Osteoblast (primary cell): ENCODE measurements around the gene TBC1D2B. TPM values are rescaled to one million over a fixed set of nuclear protein-coding genes. Genes with fewer than 3 reads are reported as not detected.
"Not testable (repeated sequence)": the region's sequence is repeated elsewhere in the genome, so short reads cannot be mapped to it uniquely, and the experiment has no call there.

ENCODE experiments used
- DNase-seq: peaks from one replicate; pipeline ENCODE4 v3.0.0; 2011; ENCODE audit warnings: low spot score, mixed read lengths; ENCODE audit not compliant: insufficient read length; ENCODE audit errors: missing footprints
- H2AFZ ChIP-seq: 2 replicates; pipeline ENCODE4 v1.6.0; 2011; ENCODE audit warnings: mild to moderate bottlenecking, low read length
- H3K27ac ChIP-seq: 2 replicates; pipeline ENCODE4 v1.5.1; 2011; ENCODE audit warnings: mild to moderate bottlenecking, low read depth, low read length, moderate library complexity
- H3K27me3 ChIP-seq: 2 replicates; pipeline ENCODE4 v1.6.0; 2012; ENCODE audit warnings: mild to moderate bottlenecking, control low read depth, inconsistent platforms, low read length, moderate library complexity; ENCODE audit not compliant: insufficient read depth
- H3K36me3 ChIP-seq: 2 replicates; pipeline ENCODE4 v1.5.1; 2011; ENCODE audit warnings: mild to moderate bottlenecking, low read length, control low read depth, moderate library complexity; ENCODE audit not compliant: insufficient read depth
- H3K4me1 ChIP-seq: 2 replicates; pipeline ENCODE4 v1.5.1; 2011; ENCODE audit warnings: mild to moderate bottlenecking, low read length, control low read depth, moderate library complexity; ENCODE audit not compliant: insufficient read depth
- H3K4me2 ChIP-seq: 2 replicates; pipeline ENCODE4 v1.6.0; 2011; ENCODE audit warnings: mild to moderate bottlenecking, low read length; ENCODE audit not compliant: insufficient read depth
- H3K4me3 ChIP-seq: fragments of 200-600 bp; sonication (generic); 3 replicates; pipeline ENCODE4 v1.5.1; 2012; ENCODE audit warnings: mild to moderate bottlenecking, low read length, inconsistent platforms; ENCODE audit not compliant: insufficient read depth
- H3K79me2 ChIP-seq: 2 replicates; pipeline ENCODE4 v1.6.0; 2012; ENCODE audit warnings: mild to moderate bottlenecking, low read length, control low read depth, inconsistent platforms; ENCODE audit not compliant: insufficient read depth
- H3K9me3 ChIP-seq: 2 replicates; pipeline ENCODE4 v1.5.1; 2011; ENCODE audit warnings: low read depth, low read length, control low read depth
- H4K20me1 ChIP-seq: 2 replicates; pipeline ENCODE4 v1.6.0; 2012; ENCODE audit warnings: mild to moderate bottlenecking, low read length, control low read depth; ENCODE audit not compliant: insufficient read depth
- CTCF ChIP-seq: IDR thresholded peaks from 2 replicates; pipeline ENCODE4 v1.5.1; 2011; ENCODE audit warnings: mild to moderate bottlenecking, low read depth, low read length, moderate library complexity; ENCODE audit errors: extremely low read depth
- total RNA-seq: library from RNA; depleted of rRNA; stranded (reverse); fragments of >200 nt; gene quantifications from 2 replicates; pipeline ENCODE4 v1.2.3, GENCODE V29; 2012

TBC1D2B gene
- total RNA-seq, 1 donor, result 58.3 TPM

DNA sequence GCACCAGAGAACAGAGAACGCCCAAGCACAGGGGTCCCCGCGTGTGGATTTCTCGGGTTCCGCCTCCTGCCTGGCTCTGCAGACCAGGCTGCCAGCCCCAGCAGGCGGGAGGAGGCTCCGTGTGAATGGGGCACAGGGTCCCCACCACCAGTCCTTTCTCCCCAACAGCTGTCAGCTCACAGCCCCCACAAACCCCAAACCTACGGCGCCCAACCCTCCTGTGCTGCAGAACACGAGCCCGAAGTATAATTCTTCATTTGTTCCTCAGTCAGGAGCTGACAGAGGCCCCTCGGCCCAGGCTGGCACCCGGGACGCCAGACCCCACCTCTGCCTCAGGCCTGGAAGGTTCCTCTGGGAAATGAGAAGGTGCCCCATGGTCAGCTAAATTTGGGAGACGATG lies 78.0 kb downstream of the TBC1D2B start:
- peaks cover 8% of the 10 kb centered on the region for H3K4me1 ChIP-seq
- peaks cover 14% of the 10 kb centered on the region for H4K20me1 ChIP-seq
- TF ChIP-seq CTCF, result no peak
- no peak overlapping the region for H2AFZ ChIP-seq
- no peaks in the 10 kb centered on the region for H3K27me3 ChIP-seq
- peaks cover 2% of the 10 kb centered on the region for H3K79me2 ChIP-seq
- no peak for DNase-seq
- H3K36me3 ChIP-seq, result peaks cover 46% of the 10 kb centered on the region
- no peak overlapping the region for H3K27ac ChIP-seq
- no peaks in the 10 kb centered on the region for H3K9me3 ChIP-seq
- no peak overlapping the region for H3K4me2 ChIP-seq
- H3K4me3 ChIP-seq, result no peak overlapping the region

DNA sequence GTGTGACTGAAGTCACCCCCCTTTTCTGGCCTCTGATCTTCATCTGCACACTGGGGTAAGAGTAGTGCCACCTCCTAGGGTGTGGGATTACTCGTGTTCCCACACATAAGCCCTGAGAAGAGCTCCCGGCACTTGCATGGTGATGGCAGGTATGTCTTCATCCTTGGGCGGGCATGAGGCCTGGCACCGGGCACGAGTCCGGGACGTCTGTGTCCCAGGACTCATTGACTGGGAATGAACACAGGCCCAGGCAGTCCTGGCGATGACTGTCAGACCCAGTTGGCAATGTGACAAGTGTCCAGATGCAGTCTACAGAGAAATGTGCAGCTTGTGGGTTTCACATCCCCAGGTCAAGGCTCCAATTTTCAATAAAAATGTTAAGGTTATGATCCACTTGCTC lies 78.9 kb downstream of the TBC1D2B start:
- H2AFZ ChIP-seq, result no peak overlapping the region
- H3K4me2 ChIP-seq, result no peak overlapping the region
- peaks cover 13% of the 10 kb centered on the region for H3K4me1 ChIP-seq
- peaks cover 8% of the 10 kb centered on the region for H4K20me1 ChIP-seq
- DNase-seq, result no peak
- H3K27ac ChIP-seq, result no peak overlapping the region
- peaks cover 2% of the 10 kb centered on the region for H3K79me2 ChIP-seq
- H3K36me3 ChIP-seq, result peaks cover 44% of the 10 kb centered on the region
- no peaks in the 10 kb centered on the region for H3K27me3 ChIP-seq
- H3K4me3 ChIP-seq, result no peak overlapping the region
- H3K9me3 ChIP-seq, result no peaks in the 10 kb centered on the region
- TF ChIP-seq CTCF, result no peak

- not testable (repeated sequence) for H3K9me3 ChIP-seq, H3K79me2 ChIP-seq, H3K4me3 ChIP-seq, DNase-seq, H2AFZ ChIP-seq, H4K20me1 ChIP-seq, H3K27me3 ChIP-seq, H3K4me2 ChIP-seq, H3K27ac ChIP-seq
- peaks cover 37% of the 10 kb centered on the region for H3K36me3 ChIP-seq
- peaks cover 17% of the 10 kb centered on the region for H3K4me1 ChIP-seq
Observed at GRCh38 chr15:77997761-77998554, 79.6 kb downstream of the TBC1D2B start.

- not testable (repeated sequence) for H3K27ac ChIP-seq, H2AFZ ChIP-seq, H4K20me1 ChIP-seq, H3K79me2 ChIP-seq, H3K9me3 ChIP-seq, H3K27me3 ChIP-seq, H3K4me3 ChIP-seq, H3K4me2 ChIP-seq, DNase-seq
- Histone ChIP-seq H3K4me1 (peaks cover 19% of the 10 kb centered on the region), H3K36me3 (peaks cover 30% of the 10 kb centered on the region)
Observed at GRCh38 chr15:77997221-77997620, 80.3 kb downstream of the TBC1D2B start.

DNA sequence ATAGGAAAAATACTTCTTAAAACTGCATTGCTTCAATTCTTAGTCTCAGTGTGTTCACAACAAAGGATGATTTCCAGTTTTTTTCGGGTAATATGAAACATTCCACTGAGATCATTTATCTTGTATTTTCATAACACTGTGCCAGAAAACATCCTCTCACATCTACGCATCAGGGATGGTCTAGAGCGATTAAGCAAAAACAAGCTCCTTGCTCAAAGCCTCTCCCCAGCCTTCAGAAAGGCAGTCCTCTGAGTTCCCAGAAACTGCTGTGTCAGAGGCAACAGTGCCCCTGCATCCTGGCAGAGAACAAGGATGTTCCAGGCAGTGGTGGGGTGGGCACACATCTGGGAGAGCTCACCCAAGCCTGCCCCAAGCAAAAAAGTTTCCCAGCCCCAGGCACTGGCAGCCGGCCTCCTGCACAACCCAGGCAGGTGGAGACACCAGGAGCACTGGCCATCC lies 80.8 kb downstream of the TBC1D2B start:
- peaks cover 25% of the 10 kb centered on the region for H3K36me3 ChIP-seq
- not testable (repeated sequence) for H3K27ac ChIP-seq, H4K20me1 ChIP-seq, DNase-seq, H3K4me3 ChIP-seq, H3K9me3 ChIP-seq, H3K79me2 ChIP-seq, H3K4me2 ChIP-seq, H2AFZ ChIP-seq, H3K27me3 ChIP-seq
- peaks cover 24% of the 10 kb centered on the region for H3K4me1 ChIP-seq

- not testable (repeated sequence) for DNase-seq, H4K20me1 ChIP-seq, H3K4me2 ChIP-seq, H2AFZ ChIP-seq, H3K79me2 ChIP-seq, H3K27ac ChIP-seq, H3K4me3 ChIP-seq, H3K9me3 ChIP-seq, H3K27me3 ChIP-seq
- peaks cover 27% of the 10 kb centered on the region for H3K4me1 ChIP-seq
- H3K36me3 ChIP-seq, result peaks cover 20% of the 10 kb centered on the region
Observed at GRCh38 chr15:77996226-77996625, 81.3 kb downstream of the TBC1D2B start.

DNA sequence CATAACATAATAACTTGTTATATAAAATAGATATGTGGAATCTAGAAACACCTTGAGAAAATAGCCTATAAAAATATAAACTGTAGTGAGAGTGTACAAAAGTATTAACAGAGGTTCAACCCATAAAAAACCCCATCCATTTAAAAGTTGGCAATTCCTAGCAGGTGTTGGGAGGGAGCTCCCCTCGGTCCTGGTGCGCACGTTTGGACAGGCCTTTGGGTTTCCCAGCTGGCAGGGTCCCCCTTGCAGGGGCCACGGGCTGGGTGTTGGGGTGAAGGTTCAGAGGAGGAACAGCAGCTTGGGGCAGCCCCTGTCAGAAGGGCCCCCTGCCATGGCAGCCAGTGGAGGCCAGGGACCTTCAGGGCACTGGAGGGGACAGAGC lies 82.0 kb downstream of the TBC1D2B start:
- not testable (repeated sequence) for H3K27ac ChIP-seq, H3K27me3 ChIP-seq, H3K4me2 ChIP-seq, H3K9me3 ChIP-seq, H2AFZ ChIP-seq, DNase-seq, H3K4me3 ChIP-seq, H4K20me1 ChIP-seq, H3K79me2 ChIP-seq
- peaks cover 27% of the 10 kb centered on the region for H3K4me1 ChIP-seq
- peaks cover 13% of the 10 kb centered on the region for H3K36me3 ChIP-seq
